ENCODE measurements around the gene BEST1.

- TF ChIP-seq SNAPC5 (CRISPR knock-in tag; IDR thresholded peaks at IDR 0.05; ENCODE audit: borderline replicate concordance) (no peak), RFX5 (IDR thresholded peaks at IDR 0.05; ENCODE audit: low read depth, low read length) (no peak), ELK4 (CRISPR knock-in tag; IDR thresholded peaks at IDR 0.05; ENCODE audit: borderline replicate concordance) (no peak)
Measured at GRCh38 chr11:61928606-61929005, 21.5 kb upstream of the BEST1 start.
